A204.1 (cell line): Measurements from ENCODE around the gene HDAC9.
"Not testable (repeated sequence)": the region's sequence is repeated elsewhere in the genome, so short reads cannot be mapped to it uniquely, and the experiment has no call there.

Experiments
- FAIRE-seq: peaks from 2 replicates; lab custom pipeline; 2012; peaks lifted over from hg19 to GRCh38; lab: Jason Lieb, UNC

Gene HDAC9

GRCh38 chr7:19032942-19033341 lies 537.4 kb downstream of the HDAC9 start:
- not testable (repeated sequence) for FAIRE-seq

GRCh38 chr7:19051767-19052375 lies 556.3 kb downstream of the HDAC9 start:
- no peak for FAIRE-seq
